CD4-positive, alpha-beta T cell treated with Interleukin-4 for 4 hours (primary cell): ENCODE data around the gene CFH.
"Not testable (repeated sequence)": the region's sequence is repeated elsewhere in the genome, so short reads cannot be mapped to it uniquely, and the experiment has no call there.

Experiments used
- DNase-seq: peaks from one replicate; pipeline ENCODE4 v3.0.0-alpha.2; 2020

Gene CFH

GRCh38 chr1:196773713-196774112, 121.9 kb downstream of the CFH start:
- no peak for DNase-seq

DNA sequence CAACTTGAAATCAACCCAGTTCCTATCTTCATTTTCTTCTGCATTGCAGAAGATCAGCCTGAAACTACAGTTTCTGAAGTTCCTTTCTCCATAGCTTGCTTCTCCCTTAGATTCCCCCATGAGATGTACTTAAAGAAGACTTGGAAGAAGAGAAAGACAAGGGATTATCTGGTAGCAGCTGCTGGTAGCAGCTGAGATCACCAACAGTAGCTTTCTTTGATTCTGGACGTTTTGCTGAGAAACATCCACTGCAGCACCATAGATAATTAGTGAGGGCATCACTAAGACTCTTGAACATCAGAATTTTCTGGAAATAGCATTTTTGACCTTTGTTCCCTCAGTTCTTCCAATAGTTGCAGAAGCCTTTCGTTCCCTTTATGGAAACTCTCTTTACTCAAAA, 122.3 kb downstream of the CFH start:
- DNase-seq: no peak

DNA sequence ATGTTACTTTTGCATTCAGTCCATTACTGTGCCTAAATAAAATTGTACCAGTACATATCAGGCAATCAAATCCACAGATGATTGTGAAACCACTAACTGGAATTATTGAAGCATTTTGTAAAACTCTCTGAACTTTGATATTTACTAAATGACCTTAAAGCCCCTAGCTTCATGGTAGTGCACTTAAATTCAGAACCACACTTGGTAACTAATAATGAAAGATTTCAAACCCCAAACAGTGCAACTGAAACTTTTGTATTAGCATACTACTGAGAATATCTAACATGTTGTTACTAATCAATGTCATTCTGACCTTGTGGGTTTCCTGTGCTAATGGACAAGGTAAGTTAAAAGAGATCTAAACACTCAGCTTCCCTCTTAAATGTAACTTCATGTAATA, 122.8 kb downstream of the CFH start, which contains the start of gene CFHR3:
Gene CFHR3 (plus strand): TSS at position 238 of the 400 bp plus-strand sequence. CDS start 47 bp downstream, at position 285.
- no peak for DNase-seq

- no peak for DNase-seq
These were observed 125.8 kb downstream of the CFH start for GRCh38 chr1:196777603-196778002.

DNA sequence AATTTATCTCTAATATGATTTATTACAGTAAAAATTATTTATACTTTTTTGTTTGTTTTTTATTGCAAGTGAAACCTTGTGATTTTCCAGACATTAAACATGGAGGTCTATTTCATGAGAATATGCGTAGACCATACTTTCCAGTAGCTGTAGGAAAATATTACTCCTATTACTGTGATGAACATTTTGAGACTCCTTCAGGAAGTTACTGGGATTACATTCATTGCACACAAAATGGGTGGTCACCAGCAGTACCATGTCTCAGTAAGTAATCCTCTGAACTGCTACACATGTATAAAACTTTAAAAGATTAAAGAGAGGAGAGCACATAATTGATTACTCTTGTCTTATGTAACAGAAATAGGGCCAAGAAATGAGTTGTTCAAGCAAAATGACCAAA, 127.2 kb downstream of the CFH start:
- DNase-seq: no peak

GRCh38 chr1:196791252-196791651, 139.4 kb downstream of the CFH start:
- not testable (repeated sequence) for DNase-seq

DNA sequence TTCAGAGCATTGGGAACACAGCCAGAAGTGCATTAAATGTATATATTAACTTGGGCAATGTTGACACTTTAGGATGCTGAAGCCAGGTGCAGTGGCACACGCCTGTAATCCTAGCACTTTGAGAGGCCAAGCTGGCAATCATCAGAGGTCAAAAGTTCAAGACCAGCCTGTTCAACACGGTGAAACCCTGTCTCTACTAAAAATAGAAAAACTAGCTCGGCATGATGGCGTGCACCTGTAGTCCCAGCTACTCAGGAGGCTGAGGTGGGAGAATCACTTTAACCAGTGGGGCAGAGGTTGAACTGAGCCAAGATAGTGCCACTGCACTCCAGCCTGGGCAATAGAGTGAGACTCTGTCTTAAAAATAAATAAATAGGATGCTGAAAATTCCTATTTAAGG, 142.3 kb downstream of the CFH start:
- not testable (repeated sequence) for DNase-seq
